G401 (cell line): ENCODE data around the gene WDR27. TPM values are rescaled to one million over a fixed set of nuclear protein-coding genes. Genes with fewer than 3 reads are reported as not detected.

Experiments
- DNase-seq: peaks from one replicate; pipeline ENCODE4 v3.0.0-alpha.2; 2015; ENCODE audit warnings: low spot score
- in situ Hi-C: cut with HindIII; loops from 2 replicates; pipeline ENCODE4 v1.10.0; 2016; ENCODE audit warnings: low sequenced_read_pairs, mixed read lengths
- total RNA-seq: library from RNA; depleted of rRNA; stranded (reverse); fragments of >200 nt; shearing (Covaris generic); gene quantifications from 2 replicates; pipeline ENCODE4 v1.2.3, GENCODE V29; 2014

The WDR27 gene
- total RNA-seq, 1 experiment from 2014 or later: 20.9 TPM

DNA sequence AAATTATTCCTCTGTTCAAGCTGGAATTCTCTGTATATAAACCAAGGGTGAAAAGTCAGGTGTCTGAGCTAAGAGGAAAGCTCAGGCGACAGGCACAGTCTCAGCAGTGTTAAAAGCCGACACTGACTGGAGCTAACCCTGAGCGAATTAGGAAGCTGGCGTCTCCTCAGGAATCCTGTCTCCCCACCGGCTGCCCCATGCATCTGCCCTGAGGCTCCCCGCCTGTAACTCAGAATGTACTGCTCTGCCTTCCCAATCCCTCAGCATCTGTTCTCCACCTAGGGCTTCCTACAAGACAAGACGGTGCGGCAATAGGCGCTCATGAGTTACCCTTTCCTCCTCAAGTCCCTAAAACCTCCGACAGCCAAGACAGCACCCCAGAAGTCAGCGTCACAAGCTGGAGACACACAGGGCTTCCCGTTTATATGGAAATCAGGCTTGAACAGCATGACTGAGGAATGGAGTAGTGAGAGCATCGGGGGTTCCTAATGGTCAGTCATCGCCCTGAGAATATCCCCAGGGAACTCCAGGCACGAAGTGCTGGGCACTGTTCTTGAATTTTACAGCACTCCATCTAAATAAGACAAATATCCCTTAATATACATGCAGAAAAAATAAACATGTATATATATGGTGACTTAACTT is 33.5 kb downstream of the WDR27 start:
- DNase-seq: no peak
- in situ Hi-C loops: no loop called here

DNA sequence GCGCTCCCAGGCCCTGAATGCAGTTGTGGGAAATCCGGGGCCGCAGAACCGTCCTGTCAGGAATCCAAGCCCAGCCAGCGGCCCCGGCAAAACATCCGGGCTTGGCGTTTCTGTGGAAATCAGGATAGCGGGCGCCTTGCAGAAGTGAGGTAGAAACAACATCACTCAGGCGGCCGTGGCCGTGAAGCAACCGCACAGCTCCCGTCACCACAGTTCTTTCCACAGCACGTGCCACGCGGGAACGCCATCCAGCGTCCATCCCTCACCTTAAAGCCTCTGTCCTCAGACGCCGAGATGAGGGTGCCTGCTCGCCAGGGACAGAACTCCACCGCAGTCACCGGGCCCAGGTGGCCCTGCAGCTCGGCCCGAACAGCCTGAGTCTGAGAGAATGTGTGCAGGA is 34.1 kb downstream of the WDR27 start:
- in situ Hi-C loops: no loop called here
- DNase-seq: no peak

- in situ Hi-C loops: no loop called here
- no peak for DNase-seq
These were observed 35.4 kb downstream of the WDR27 start for GRCh38 chr6:169666441-169666840.

DNA sequence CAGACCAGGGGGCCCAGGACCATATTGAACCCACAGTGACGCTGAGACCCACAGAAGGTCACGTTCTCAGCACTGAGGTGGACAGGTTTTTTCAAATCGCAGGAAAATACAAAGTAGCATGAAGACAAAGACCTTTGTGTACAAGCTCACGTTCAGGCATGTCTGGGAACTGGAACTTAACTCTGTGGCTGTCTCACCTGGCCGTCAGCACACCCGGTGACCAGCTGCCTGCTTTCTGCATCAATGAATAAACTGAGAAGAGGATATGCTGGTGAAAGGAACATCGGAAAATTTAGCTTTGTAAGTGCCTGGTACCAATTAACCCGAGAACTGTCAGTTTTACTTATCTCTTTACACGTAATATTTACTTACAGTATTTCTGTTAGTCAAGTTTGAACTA is 36.5 kb downstream of the WDR27 start:
- in situ Hi-C loops: no loop called here
- DNase-seq: no peak

- in situ Hi-C loops: no loop called here
- DNase-seq: no peak
These were observed 37.6 kb downstream of the WDR27 start for GRCh38 chr6:169664227-169664626.

DNA sequence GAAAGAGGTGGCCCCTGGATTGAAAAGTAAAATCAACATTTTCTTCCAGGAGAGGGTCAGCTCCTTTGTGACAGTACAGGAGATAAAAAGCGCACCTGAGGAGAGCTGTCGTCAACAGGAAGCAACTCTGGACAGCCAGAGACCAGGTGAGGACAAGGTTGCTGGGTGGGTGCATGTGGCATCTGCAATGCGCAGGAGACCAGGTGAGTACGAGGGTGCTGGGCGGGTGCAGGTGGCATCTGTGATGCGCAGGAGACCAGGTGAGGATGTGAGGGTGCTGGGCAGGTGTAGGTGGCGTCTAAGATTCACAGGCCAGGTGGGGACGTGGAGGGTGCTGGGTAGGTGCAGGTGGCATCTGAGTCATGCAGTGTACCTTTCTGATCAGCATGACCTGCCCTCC is 38.4 kb downstream of the WDR27 start:
- in situ Hi-C loops: no loop called here
- no peak for DNase-seq

GRCh38 chr6:169661391-169661756 is 40.5 kb downstream of the WDR27 start:
- no peak for DNase-seq
- in situ Hi-C loops: no loop called here

- no peak for DNase-seq
- in situ Hi-C loops: no loop called here
These were observed 41.0 kb downstream of the WDR27 start for GRCh38 chr6:169660751-169661390.

- in situ Hi-C loops: no loop called here
- DNase-seq: no peak
These were observed 41.8 kb downstream of the WDR27 start for GRCh38 chr6:169659820-169660610.

GRCh38 chr6:169657284-169657610 is 44.6 kb downstream of the WDR27 start:
- in situ Hi-C loops: no loop called here
- no peak for DNase-seq

GRCh38 chr6:169656546-169657283 is 45.1 kb downstream of the WDR27 start:
- in situ Hi-C loops: no loop called here
- DNase-seq: no peak

- in situ Hi-C loops: no loop called here
- peak; percentile 77 for DNase-seq
These were observed 47.0 kb downstream of the WDR27 start for GRCh38 chr6:169654598-169655391.

GRCh38 chr6:169653691-169654090 is 48.1 kb downstream of the WDR27 start:
- DNase-seq: no peak
- in situ Hi-C loops: no loop called here

- DNase-seq: no peak
- in situ Hi-C loops: no loop called here
These were observed 48.9 kb downstream of the WDR27 start for GRCh38 chr6:169652896-169653295.

DNA sequence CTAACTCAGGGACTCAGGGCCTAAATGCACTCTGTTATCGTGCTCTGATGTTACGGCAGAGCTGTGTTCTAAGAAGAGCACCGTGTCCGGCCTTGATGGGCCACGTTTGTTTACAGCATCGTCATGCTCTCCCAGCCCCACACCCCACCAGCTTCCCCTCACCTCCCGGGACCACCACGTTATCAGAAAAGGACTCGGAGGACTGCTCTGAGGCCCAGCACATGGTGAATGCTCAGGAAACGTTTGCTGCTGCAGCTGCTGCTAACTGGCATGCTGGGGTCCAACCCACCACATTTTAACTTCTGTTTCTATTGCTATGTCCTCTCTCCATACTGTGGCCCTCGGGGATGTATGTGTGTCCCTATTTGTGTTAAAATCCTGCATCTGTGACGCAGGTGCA is 50.3 kb downstream of the WDR27 start:
- in situ Hi-C loops: no loop called here
- DNase-seq: no peak

- DNase-seq: no peak
- in situ Hi-C loops: no loop called here
These were observed 50.9 kb downstream of the WDR27 start for GRCh38 chr6:169650959-169651292.

GRCh38 chr6:169650241-169650958 is 51.4 kb downstream of the WDR27 start:
- in situ Hi-C loops: no loop called here
- no peak for DNase-seq

DNA sequence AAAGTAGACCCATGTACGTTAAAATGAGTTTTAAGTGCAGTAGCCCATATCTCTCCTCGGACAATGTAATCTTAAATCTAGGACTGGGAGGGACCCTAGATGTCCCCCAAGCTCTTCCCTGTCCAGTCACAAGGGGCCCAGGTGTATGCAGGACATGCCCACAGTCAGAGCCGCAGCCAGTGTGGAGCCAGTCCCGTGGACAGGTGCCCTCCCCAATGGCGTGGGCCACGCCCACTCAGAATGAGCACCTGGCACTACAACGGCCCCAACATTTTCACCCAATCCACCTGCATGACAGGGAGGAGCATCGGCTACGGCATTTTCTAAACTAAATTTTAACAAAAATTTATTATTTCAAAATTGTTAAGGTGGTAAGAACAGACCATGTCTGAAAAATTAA is 53.2 kb downstream of the WDR27 start:
- in situ Hi-C loops: no loop called here
- no peak for DNase-seq

- in situ Hi-C loops: no loop called here
- no peak for DNase-seq
These were observed 53.7 kb downstream of the WDR27 start for GRCh38 chr6:169648092-169648491.
